Anterior cingulate cortex (tissue), 58 donors: ENCODE results near the gene PYCR2.
"Not testable (repeated sequence)": the region's sequence is repeated elsewhere in the genome, so short reads cannot be mapped to it uniquely, and the experiment has no call there.

Experiments
- DNase-seq, 58 donors: peaks; one replicate each; lab custom pipeline; 2025; lab: John Stamatoyannopoulos, UW

Gene PYCR2

DNA sequence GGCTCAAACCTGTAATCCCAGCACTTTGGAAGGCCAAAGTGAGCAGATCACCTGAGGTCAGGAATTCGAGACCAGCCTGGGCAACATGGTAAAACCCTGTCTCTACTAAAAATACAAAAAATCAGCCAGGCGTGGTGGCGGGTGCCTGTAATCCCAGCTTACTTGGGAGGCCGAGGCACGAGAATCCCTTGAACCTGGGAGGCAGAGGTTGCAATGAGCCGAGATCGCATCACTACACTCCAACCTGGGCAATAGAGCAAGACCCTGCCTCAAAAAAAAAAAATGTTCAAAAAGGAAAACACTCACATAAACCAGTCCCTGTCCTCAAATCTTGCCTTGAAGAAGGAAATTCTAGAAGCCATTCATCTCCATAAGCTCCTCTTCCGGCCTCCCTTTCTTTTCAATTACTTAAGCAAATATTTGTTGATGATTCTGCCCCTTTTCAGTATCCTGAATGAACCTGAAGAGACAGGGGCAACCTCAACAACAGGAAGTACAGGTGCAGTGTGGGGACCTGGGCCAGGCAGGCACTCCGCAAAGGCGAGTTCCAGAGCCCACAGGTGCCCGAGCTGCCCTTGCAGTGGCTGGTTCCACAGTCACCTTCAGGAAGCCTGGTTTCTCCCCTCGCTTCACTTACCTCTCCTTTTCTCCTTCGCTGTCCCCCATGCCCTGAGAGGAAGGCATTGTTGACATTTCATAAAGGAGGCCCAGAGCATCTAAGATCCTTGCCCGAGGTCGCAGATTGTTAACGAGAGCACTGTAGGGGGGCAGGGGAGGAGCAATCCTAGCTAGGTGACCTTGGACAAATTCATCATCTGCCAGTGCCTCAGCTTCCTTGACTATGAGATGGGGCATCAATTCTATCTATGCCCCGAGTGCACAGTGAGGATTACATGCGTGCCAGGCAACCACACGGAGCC is 26.2 kb downstream of the PYCR2 start:
- DNase-seq, result no peak

DNA sequence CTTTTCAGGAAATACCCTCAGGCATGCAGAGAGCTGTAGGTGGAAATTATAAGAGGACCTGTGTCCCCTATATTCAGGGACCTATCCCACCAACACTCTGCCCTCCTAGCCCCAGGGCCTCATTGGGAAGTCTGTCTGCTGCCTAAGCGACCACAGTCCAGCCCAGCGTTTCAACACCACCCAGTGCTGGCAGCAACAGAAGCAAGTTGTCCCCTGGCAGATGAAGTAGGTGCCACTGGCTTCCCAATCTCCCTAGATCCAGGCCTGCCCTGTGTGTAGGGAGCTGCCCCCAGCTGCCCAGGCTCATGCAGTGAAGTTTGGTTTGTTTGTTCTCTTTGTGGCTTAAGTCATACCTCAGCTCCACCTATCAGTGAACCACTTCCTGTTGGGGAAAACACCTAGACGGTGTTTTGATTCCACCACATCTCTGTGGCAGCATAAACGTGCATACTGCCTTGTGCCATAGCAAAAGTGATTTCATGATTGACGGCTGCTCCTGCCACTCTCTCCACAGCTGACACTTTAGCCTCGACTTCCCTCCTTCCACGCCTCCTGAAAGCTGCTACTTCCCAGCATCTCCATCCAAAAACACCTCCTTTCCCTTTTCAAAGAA is 27.0 kb downstream of the PYCR2 start:
- DNase-seq, result no peak

DNA sequence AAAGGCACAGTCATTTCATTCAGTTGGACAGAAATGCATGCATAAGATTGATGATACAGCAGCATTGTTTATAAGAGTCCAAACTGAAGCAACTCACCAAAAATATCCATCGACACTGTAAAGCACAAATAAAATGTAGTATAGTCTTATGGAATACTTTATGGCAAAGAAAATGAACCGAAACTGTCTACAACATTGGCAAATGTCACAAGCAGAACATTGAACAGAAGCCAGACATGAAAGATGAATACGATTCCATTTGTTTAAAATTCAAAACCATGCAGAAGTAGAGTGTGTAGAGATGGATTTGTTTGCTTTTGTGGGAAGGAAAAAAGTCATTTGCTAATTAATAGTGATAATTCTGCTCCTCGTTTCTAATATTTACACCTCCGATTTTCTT is 27.6 kb downstream of the PYCR2 start:
- no peak for DNase-seq

DNA sequence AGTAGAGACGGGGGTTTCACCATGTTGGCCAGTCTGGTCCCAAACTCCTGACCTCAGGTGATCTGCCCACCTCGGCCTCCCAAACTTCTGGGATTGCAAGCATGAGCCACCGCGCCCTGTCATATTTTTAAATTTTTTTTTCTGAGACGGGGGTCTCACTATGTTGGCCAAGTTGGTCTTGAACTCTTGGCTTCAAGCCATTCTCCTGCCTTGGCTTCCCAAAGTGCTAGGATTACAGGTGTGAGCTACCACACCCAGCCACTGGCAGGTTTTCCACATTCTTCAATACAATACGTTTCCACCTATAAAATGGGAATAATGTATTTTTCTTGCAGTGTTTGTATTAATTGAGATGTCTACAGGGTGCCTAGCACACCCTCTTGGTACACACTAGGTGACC is 31.7 kb downstream of the PYCR2 start:
- no peak for DNase-seq

DNA sequence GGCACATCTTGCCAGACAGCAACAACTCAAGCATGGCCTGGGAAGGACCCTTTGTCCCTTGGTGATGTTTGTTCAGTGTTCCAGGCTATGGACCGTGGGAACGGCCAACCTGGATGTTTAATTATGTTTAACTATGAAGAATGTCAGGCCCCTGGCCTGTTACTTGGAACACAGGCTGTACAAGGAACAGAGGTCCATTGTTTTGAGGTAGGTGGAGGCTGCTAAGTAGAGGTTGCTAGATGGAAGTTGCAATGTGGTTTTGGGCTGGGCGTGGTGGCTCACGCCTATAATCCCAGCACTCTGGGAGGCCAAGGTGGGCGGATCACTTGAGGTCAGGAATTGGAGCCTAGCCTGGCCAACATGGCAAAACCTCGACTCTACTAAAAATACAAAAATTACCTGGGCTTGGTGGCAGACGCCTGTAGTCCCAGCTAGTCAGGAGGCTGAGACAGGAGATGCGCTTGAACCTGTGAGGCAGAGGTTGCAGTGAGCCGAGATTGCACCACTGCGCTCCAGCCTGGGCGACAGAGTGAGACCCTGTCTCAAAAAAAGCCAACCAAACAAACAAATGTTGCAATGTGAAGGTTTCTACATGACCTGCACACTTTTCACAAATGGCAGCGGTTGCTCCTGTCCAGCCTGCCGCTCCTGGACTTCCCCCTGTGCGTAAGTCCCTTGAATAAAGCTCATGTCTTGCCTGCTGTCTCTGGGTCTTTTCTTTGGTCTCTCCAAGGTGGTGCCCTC is 32.6 kb downstream of the PYCR2 start:
- no peak for DNase-seq

DNA sequence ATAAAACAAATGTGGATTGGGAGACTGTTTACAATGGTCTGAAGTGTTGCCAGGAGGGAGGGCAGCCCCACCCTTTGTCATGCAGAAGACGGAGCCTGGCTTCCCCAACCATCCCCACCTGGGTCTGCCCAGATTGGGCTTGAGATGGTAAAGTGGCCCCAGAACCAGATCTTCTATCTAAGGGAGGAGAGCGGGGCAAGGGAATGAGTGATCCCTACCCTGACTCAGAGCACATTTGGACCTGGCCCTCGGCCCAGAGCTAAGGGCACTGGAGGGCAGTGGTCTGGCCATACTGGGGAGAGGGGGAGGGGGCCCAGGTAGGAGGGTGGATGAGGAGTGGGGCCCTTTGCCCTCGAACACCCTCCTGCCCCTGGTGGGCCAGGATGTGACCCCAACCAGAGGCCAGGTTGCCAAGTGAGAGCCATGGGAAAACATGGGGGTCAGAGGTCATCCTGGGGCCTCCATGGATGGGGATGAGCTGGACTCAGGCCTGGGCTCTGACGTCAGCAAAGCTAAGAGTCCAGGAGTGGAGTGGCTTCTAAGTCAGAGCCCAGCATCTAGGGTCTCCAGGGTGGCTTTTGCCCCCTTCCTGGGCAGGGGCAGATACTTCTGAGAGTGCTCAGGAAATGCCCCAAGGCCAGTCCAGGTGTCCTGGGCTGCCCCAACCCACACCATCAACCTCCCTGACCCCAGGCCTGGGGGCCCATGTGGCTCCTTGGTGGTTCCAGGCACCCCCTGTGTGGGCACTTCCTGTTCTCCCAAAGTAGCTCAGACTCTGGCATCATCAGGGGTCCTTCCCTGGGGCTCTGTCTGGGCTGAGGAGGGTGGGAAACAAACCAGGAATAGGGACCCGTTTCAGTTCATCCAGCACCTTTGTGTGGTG is 33.5 kb downstream of the PYCR2 start:
- DNase-seq, result no peak

DNA sequence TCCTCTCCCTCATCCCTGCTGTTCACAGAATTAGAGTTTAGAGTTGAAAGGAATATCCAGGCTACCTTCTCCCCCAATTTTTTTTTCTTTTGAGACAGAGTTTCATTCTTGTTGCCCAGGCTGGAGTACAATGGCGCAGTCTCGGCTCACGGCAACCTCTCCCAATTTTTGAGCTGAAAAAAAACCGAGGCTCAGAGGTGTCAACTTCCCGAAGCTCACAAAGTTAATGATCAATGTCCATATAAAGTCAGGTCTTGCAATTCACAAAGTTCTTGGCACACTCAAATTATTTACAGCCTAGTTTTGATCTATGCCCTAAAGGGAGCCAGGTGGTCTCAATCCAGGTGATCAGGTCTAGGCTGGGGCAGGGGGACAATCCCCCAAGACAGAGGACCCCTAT is 34.3 kb downstream of the PYCR2 start:
- DNase-seq, result no peak

DNA sequence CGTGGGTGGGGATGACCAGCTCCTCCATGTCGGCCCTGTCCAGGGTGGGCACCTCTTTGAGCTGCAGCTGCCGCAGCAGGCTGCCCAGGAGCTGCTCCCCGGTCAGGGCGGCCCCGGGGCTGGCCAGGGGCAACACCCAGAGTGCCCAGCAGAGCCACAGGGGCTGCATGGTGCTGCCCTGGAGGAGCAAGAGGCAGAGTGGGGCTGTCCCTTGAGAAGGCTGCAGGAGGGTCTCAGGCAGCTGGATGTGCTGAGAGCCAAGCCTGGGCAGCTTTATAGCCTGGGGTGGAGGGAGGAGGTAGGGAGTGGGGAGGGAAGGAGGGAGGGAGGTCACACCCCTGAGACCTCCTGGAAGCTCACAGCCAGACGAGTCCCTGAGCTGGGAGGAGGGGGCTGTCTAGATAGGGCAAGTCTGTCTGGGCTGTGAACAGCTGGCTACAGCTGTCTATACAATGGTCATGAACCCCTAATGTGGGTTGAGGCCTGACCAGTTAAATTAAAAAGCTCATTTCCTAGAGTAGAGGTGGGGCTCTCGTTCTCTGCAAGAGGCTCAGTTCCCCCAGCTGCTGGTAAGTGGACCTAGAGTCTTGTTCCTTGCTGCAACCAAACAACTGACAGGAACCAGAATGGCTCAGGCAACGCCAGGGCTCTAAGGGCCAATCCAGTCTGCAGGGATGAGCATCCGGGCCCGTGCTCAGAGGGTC is 35.0 kb downstream of the PYCR2 start, which contains the start of gene LEFTY1:
LEFTY1 (minus strand) TSS at position 249 of the 704 bp plus-strand sequence; CDS start at position 169, 80 bp downstream.
- no peak for DNase-seq

DNA sequence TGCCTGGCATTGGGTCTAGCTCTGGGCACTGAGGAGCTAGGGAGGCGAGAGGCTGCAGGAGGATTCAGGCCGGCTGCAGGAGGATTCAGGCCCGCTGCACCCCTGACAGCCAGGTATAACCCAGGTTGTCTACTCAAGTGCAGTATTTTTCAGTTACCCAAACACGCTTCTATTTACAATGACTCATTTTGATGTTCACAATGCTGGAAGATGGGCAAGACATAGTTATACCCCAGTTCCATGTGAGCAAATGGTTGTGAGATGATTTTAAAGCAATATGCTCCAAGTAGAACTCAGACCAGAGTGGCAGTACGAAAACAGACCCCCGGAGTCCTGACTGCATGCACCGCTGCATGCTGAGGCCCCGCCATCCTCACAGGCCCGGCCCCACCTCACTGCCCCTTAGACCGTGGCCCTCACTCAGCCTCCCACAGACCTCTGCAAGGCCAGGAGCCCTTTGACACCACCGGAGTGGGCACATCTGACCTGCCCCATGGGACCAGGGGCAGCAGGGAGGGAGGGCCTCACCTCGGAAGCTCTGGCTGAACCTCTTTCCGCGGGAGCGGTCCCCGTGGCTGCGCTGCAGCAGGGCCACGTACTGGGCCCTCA is 35.7 kb downstream of the PYCR2 start:
- no peak for DNase-seq

DNA sequence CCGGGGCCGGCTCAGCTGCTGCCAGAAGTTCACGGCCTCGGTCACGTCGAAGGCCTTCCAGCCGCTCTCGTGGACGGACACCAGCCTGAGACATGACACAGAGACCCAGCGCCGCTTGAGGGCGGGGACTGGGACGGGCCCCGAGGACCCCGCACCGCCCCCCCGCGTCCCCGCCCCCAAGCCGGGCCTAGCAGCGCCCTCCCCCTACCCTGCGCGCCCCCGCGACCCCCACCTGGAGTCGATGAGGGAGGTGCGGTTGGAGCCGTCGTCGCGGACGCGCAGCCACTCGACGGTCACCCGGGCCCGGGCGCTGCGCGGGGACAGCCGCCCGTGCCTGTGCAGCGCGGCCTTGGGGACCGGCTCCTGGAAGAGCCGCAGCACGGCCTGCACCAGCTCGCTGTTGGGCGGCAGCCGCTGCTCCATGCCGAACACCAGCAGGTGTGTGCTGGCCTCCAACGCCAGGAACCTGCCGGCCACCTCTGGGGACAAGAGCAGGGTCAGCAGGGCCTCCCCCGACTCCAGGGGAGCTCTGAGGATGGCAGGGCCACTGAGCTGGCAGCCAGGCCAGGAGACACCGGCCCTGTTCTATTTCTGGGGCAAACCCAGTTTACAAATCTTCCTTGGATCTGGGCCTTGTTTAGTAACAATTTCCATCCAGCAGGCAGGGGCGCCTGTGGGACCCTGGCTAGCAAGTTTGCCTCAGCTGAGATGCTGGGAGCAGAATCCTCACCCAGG is 36.3 kb downstream of the PYCR2 start:
- not testable (repeated sequence) for DNase-seq

DNA sequence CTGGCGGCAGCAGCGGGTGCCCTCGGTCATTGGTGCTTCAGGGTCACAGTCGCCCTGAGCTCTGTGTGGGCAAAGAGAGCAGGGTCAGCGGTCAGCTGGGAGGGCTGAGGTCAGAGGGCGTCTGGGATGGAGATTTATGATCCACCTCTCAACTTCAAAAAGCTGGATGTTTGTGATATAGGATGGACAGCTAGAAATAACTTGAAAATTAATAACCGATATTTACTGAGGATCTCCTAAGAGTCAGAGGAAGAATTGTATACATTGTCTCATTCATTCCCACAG is 37.1 kb downstream of the PYCR2 start:
- no peak for DNase-seq

DNA sequence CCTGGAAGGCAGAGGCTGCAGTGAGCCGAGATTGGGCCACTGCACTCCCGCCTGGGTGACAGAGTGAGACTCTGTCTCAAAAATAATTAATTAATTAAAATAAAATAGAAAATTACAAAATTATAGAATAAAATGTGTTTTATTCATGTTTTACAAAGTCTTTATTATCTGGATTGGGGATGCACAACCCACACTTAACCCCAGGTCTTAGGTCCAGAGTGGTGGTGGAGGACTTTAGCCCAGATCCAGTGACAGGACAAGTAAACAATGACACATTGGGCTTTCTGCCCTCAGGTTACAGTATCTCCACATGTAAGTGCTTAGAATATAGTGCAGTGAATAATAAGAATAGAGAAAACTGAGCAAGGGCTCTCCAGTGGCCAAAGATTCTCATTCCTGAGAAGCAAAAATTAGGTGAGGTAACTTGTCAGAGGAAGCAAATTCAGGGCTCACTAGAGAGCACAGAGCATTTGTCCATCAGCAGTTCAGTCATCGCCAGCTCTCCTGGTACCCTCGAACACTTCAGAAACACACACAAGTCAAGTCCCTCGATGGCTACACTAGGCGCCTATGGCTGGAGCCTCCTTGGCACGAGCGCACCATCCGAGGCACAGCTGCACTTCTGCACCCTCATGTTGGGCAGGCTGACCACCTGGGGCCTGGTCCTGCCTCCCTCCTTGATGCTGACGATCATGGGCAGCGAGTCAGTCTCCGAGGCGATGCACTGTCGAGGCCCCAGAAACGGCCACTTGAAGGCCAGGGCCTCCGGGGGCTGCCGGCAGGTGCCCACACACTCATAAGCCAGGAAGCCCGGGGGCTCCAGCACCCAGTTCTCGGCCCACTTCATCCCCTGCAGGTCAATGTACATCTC is 37.7 kb downstream of the PYCR2 start:
- DNase-seq, result no peak

DNA sequence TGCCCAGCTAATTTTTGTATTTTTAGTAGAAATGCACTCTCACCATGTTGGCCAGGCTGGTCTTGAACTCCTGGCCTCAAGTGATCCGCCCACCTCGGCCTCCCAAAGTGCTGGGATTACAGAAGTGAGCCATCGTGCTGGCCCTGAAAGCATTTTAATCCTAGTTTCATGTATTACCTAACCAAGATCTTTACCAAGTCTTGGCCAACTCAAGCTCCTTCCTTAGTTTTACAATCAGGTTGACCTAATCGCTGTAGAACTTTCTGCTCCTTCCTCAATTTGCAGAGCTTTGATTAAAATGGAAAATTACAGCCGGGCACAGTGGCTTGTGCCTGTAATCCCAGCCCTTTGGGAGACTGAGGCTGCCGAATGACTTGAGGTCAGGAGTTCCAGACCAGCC is 38.7 kb downstream of the PYCR2 start:
- no peak for DNase-seq

DNA sequence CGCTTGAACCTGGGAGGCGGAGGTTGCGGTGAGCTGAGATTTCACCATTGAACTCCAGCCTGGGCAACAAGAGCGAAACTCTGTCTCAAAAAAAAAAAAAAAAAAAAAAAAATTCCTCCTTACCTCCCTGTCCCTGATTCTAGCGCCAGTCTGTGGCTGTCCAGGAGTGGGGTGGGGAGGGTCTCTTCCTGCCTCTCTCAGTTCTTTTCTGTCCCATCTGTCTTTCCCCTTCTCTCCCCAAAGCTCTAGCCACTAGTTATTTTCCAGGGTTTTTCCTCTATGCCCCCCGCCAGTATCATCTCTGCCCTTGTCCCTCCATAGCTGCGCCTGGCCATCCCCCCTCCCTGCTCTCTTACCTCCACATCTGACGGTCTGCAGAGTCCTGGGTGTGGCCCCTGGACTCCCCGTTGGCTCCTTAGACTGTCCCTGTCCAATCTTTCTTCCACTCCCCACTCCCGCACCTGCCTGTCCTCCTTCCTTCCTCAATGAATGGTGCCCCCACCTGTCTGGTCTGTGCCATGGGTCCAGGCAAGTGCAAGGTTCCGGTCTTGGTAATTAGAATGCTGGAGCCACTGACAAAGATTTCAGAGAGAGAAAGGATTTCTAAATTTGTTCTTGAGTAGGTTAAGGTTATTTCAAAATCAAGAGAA is 40.3 kb downstream of the PYCR2 start:
- DNase-seq, result no peak

DNA sequence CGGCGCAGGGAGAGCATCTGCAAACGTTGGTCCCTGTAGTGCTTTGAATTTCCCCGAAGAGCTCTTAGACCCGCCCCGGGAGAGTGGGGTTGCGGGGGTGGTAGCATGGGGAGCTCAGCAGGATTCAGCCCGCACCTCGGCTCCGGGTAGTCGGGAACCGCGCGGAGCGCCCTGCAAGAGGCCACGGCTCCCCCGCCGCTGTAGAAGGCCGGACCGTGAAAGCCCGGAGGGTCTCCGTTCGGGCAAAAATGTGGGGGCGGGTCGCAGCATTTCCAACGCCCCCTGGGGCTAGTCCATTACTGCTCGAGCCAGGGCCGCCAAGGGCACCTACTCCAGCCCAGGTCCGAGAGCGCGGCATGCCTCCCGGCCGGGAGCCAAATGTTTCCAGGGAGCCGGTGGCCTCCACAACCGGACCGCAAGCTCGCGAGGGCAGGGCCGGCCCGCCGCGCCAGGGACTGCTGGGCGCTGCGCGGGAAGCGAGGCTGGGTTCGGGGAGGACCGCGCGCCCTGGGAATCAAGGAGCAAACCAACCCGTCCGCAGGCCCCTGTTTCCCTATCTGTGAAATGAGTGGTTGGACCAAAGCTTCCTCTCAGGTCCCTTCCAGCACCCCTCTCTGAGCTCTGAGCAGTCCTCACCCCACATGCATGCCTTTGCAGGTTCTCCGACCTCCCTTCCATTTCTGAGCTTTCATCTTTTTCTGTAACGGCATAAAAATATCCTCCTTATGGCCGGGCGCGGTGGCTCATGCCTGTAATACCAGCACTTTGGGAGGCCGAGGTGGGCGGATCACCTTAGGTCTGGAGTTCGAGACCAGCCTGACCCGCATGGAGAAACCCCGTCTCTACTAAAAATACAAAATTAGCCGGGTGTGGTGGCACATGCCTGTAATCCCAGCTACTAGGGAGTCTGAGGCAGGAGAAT is 41.1 kb downstream of the PYCR2 start:
- peak in 42 of 58 donors; percentile 23 to 77 (median 62) for DNase-seq
